ENCODE measurements around the gene REPIN1. TPM values are rescaled to one million over a fixed set of nuclear protein-coding genes. Genes with fewer than 3 reads are reported as not detected.

The REPIN1 gene
- total RNA-seq, 1 experiment from 2014 or later, result 174 TPM

DNA sequence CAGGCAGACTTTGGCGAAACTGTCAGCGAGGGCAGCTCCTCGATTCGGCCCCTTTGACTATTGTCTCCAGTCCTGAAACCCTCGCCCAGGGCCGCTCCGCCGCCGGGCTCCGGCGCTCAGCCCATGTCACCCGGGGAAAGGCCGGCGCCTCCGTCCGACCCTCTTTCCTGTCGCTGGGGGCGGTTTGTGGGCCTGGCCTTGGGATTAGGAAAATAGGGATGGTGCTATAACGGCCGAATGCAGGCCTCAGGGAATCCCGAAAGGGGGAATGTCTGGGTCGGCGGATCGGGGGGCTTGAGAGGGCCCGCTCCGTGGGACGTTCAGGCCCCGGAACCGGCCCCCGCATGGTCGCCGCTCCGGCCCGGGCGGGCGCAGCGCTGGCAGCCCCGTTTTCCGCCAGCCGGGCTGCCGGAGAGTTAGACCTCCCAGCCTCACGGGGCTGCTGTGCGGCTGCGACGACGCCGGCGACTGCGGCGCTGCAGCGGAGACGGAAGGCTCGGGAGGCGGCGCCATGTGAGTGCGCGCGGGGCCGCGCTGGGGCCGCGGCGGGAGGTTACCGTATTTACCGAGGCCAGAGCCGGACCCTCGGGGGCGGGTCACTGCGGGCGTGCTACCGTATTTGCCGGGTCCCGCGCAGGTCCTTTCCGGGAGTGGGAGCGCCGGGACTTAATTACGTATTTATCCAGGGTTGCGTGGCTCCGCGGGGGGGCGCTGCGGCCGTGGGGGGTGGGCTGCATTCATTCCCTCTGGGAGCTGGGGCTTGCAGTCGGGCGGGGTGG, 36.4 kb downstream of the REPIN1 start:
- TSS peak; percentile 84 for BruUV-seq (replicated peaks)
- Histone ChIP-seq H3K9me3 (ENCODE audit: insufficient read depth, low read depth) (no peaks in the 10 kb centered on the region), H3K4me1 (replicated peaks; ENCODE audit: insufficient read depth) (peaks cover 32% of the 10 kb centered on the region), H3K79me2 (ENCODE audit: low read depth) (no peaks in the 10 kb centered on the region), H3K9me2 (ENCODE audit: insufficient read depth) (no peaks in the 10 kb centered on the region), H3K27ac (no peak overlapping the region), H3K36me3 (ENCODE audit: low read depth) (no peaks in the 10 kb centered on the region), H3K4me3 (peak overlapping the region; percentile 67), H3F3A (ENCODE audit: insufficient read depth, low read depth) (peaks cover 23% of the 10 kb centered on the region), H3K27me3 (ENCODE audit: insufficient read depth, low read depth) (no peaks in the 10 kb centered on the region), H2AFZ (peak overlapping the region; percentile 98), H3K4me2 (peak overlapping the region; percentile 89), H4K20me1 (ENCODE audit: insufficient read depth) (no peaks in the 10 kb centered on the region)
- POLR2A ChIA-PET (ENCODE audit: unreplicated experiment), result no interaction called here
- intact Hi-C loops (cut with micrococcal nuclease; ENCODE audit: unreplicated experiment), result loop anchor here (2.0 to 5.0 kb wide), 2 partner anchors 42 to 83 kb away; partner anchors contain the start of genes ACTR3C and LRRC61
- TF ChIP-seq, protein P1, sequence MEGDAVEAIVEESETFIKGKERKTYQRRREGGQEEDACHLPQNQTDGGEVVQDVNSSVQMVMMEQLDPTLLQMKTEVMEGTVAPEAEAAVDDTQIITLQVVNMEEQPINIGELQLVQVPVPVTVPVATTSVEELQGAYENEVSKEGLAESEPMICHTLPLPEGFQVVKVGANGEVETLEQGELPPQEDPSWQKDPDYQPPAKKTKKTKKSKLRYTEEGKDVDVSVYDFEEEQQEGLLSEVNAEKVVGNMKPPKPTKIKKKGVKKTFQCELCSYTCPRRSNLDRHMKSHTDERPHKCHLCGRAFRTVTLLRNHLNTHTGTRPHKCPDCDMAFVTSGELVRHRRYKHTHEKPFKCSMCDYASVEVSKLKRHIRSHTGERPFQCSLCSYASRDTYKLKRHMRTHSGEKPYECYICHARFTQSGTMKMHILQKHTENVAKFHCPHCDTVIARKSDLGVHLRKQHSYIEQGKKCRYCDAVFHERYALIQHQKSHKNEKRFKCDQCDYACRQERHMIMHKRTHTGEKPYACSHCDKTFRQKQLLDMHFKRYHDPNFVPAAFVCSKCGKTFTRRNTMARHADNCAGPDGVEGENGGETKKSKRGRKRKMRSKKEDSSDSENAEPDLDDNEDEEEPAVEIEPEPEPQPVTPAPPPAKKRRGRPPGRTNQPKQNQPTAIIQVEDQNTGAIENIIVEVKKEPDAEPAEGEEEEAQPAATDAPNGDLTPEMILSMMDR (conservative IDR thresholded peaks at IDR 0.05), result peak; percentile 37; the same call in 1 of the 2 replicates
- TF ChIP-seq EZH2 (IDR thresholded peaks at IDR 0.05; ENCODE audit: low read depth), result no peak
- CTCF ChIA-PET, result interaction anchor here (0.6 kb wide), 1 partner anchor 50 kb away, joined by 6 read pairs; no protein-coding TSS in a partner anchor
- DNase-seq, result peak; percentile 64 to 83

DNA sequence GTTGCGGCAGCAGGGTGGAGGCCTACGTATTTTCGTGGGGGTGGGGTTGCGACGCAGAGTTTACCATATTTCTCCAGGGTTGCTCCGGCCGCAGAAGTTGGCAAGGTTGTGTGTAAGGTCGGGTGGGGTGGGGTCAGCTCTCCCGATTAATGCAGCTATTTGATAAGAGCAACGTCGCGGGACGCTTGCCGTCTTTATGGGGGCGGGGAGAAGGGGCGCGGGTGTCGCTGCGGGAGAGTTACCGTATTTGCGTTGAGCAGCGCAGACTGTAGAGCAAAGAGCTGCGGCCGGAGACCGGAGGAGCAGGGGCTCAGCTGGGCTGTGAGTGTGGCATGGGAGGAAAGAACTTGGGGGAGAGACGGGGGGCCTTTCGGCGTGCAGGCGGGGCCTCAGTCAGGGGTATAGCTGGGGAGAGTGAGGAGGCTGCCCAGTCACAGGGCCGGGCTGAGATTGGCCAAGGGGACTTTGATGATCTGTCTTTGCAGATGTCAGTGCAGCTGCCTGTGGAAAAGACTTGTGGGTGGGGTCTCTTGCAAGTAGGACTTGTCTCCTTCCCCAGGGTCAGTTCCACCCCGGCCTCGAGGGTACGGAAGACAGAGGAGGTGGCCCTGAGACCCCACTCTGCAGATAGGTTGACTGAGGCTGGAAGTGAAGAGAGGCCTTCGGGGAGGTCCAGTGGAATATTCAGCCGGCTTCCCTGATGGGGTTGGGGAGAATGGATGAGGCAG, 37.1 kb downstream of the REPIN1 start:
- Histone ChIP-seq H3K27ac (no peak overlapping the region), H2AFZ (peak overlapping the region; percentile 98; the same call in 1 of the 2 replicates), H3K4me3 (peak overlapping the region; percentile 67), H3K9me3 (ENCODE audit: insufficient read depth, low read depth) (no peaks in the 10 kb centered on the region), H3K36me3 (ENCODE audit: low read depth) (no peaks in the 10 kb centered on the region), H4K20me1 (ENCODE audit: insufficient read depth) (no peaks in the 10 kb centered on the region), H3K4me2 (peak overlapping the region; percentile 89), H3F3A (ENCODE audit: insufficient read depth, low read depth) (peaks cover 16% of the 10 kb centered on the region; the same call in 1 of the 2 replicates), H3K27me3 (ENCODE audit: insufficient read depth, low read depth) (no peaks in the 10 kb centered on the region), H3K4me1 (replicated peaks; ENCODE audit: insufficient read depth) (peaks cover 24% of the 10 kb centered on the region), H3K9me2 (ENCODE audit: insufficient read depth) (no peaks in the 10 kb centered on the region), H3K79me2 (ENCODE audit: low read depth) (no peaks in the 10 kb centered on the region)
- TF ChIP-seq EZH2 (IDR thresholded peaks at IDR 0.05; ENCODE audit: low read depth), result no peak
- TF ChIP-seq, protein P1 (conservative IDR thresholded peaks at IDR 0.05), result no peak
- no peak for DNase-seq
- intact Hi-C loops (cut with micrococcal nuclease; ENCODE audit: unreplicated experiment), result loop anchor here (2.0 kb wide), 1 partner anchor 43 kb away; no protein-coding TSS in a partner anchor
- BruUV-seq (replicated peaks), result no TSS peak
- POLR2A ChIA-PET (ENCODE audit: unreplicated experiment), result no interaction called here
- CTCF ChIA-PET, result no interaction called here

DNA sequence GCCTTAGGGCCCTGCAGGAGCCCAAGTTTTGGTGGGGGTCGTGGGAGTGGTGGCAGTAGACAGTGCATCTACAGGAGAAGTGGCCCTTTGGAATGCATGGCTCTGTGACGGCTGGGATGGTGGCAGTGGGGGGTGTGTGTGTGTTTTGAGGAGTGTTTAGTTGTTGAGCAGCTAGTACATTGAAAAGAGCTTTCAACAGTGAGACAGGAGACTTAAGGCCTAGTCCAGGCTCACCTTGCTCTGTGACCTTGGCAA, 37.6 kb downstream of the REPIN1 start:
- H3K9me3 ChIP-seq (ENCODE audit: insufficient read depth, low read depth), result no peaks in the 10 kb centered on the region
- peaks cover 19% of the 10 kb centered on the region for H3K4me1 ChIP-seq (replicated peaks; ENCODE audit: insufficient read depth)
- H3K79me2 ChIP-seq (ENCODE audit: low read depth), result no peaks in the 10 kb centered on the region
- H2AFZ ChIP-seq, result no peak overlapping the region
- POLR2A ChIA-PET (ENCODE audit: unreplicated experiment), result no interaction called here
- no peaks in the 10 kb centered on the region for H3K27me3 ChIP-seq (ENCODE audit: insufficient read depth, low read depth)
- no TSS peak for BruUV-seq (replicated peaks)
- no peaks in the 10 kb centered on the region for H3K9me2 ChIP-seq (ENCODE audit: insufficient read depth)
- CTCF ChIA-PET, result no interaction called here
- H3K4me2 ChIP-seq, result no peak overlapping the region
- peaks cover 13% of the 10 kb centered on the region; the same call in 1 of the 2 replicates for H3F3A ChIP-seq (ENCODE audit: insufficient read depth, low read depth)
- no peaks in the 10 kb centered on the region for H4K20me1 ChIP-seq (ENCODE audit: insufficient read depth)
- DNase-seq, result no peak
- H3K36me3 ChIP-seq (ENCODE audit: low read depth), result no peaks in the 10 kb centered on the region
- no peak for TF ChIP-seq EZH2 (IDR thresholded peaks at IDR 0.05; ENCODE audit: low read depth)
- TF ChIP-seq, protein P1 (conservative IDR thresholded peaks at IDR 0.05), result no peak
- intact Hi-C loops (cut with micrococcal nuclease; ENCODE audit: unreplicated experiment), result no loop called here
- no peak overlapping the region for H3K4me3 ChIP-seq
- no peak overlapping the region for H3K27ac ChIP-seq

All from PC-9 (cell line).